Heart right ventricle (tissue), 12 donors: ENCODE results near the gene CEP68. TPM values are rescaled to one million over a fixed set of nuclear protein-coding genes. Genes with fewer than 3 reads are reported as not detected.

Experiments
- polyA plus RNA-seq, 2 donors: library from polyadenylated mRNA; stranded (reverse); fragments of 200-250 nt; gene quantifications; one replicate each; pipeline ENCODE4 v1.2.3, GENCODE V29; 2013
- total RNA-seq, 10 donors: library from RNA; stranded (reverse); fragmentation: NEBNext Ultra II Directional in 3 of 10; extraction: Animal tissue kit (Norgen Biotek cat#: 25700) in 3 of 10; gene quantifications; one replicate each; pipeline versions ENCODE4 v1.2.1 to v1.2.4, GENCODE V29; 2021 to 2023
- donor health status: ischemic (EF 13 %, LVEDD 7.1; RV severe dilation, severe dysfunction).
- donor health status: healthy with polysubstance abuse.
- donor health status: DM: no; HTN: yes; CAD: no.
- donor health status: DM: no; HTN: no; CAD: no.
- donor health status: ischemic (EF 25% LVEDD 6.9; RV normal size, moderate dysfunction).
- donor health status: ischemic (EF 25% LVEDD 5.7; RV mildly dilated, moderate dysfunction).
- donor health status: healthy.
- donor health status: nonischemic (EF 11% LVEDD 7.7; RV severe dilation, severe dysfunction).
- donor health status: DM: yes; HTN: yes; CAD: no.
- donor health status: PGD.
- donor health status: ischemic (EF 29% LVEDD 5.4; RV normal size, mild dysfunction).
- donor health status: nonischemic (EF 23%, LVEDD 6.1; RV moderate dilation, normal function).

CEP68 gene
- total and polyA plus RNA-seq, 12 donors, result 4.3 to 28.4 (median 19.9) TPM

Other genes with a start within 250 kb of the CEP68 start
- gene SLC1A4, start 67.0 kb upstream of the CEP68 start, total RNA-seq, result 10 to 100 TPM in 6 of 10 donors, 1 to 10 TPM in 4; 3.5 to 18.7 (median 11.3) TPM
- gene SLC1A4, start 67.0 kb upstream of the CEP68 start, polyA plus RNA-seq, result 10 to 100 TPM in 1 of 2 donors, 1 to 10 TPM in 1; 2.1 to 14.2 TPM
- gene RAB1A, start 73.7 kb downstream of the CEP68 start, total RNA-seq, result 100 to 1,000 TPM; 103 to 148 (median 117) TPM
- gene RAB1A, start 73.7 kb downstream of the CEP68 start, polyA plus RNA-seq, result 100 to 1,000 TPM in 1 of 2 donors, 10 to 100 TPM in 1; 77.8 to 165 TPM
- gene ACTR2, start 171.4 kb downstream of the CEP68 start, total RNA-seq, result 100 to 1,000 TPM in 6 of 10 donors, 10 to 100 TPM in 4; 87.3 to 164 (median 114) TPM
- gene ACTR2, start 171.4 kb downstream of the CEP68 start, polyA plus RNA-seq, result 10 to 100 TPM; 34.1 to 48.6 TPM